CD4-positive, alpha-beta memory T cell (primary cell): Measurements from ENCODE around the gene RET. TPM values are rescaled to one million over a fixed set of nuclear protein-coding genes. Genes with fewer than 3 reads are reported as not detected.

Experiments used
- CTCF ChIA-PET: fragments of 350-600 bp; sonication (Branson Sonifier 250); formaldehyde crosslinking; loops from one replicate; lab custom pipeline; 2021; ENCODE audit warnings: inconsistent platforms; ENCODE audit not compliant: partially characterized antibody; lab: Charles Lee
- POLR2A ChIA-PET: fragments of 350-600 bp; sonication (Branson Sonifier 250); formaldehyde crosslinking; loops from one replicate; lab custom pipeline; 2021; ENCODE audit not compliant: partially characterized antibody; lab: Charles Lee
- DNase-seq, 5 donors: peaks; one replicate each; pipeline versions ENCODE4 v3.0.0 to v3.0.0-alpha.2; 2020 to 2022; ENCODE audit warnings: mixed read lengths in 1 of 5
- H3K27ac ChIP-seq: one replicate; pipeline ENCODE4 v1.7.0; 2013; ENCODE audit warnings: low read depth, low read length
- H3K27me3 ChIP-seq: 2 replicates; pipeline ENCODE4 v1.7.0; 2013; ENCODE audit warnings: mild to moderate bottlenecking, low read length, moderate library complexity; ENCODE audit not compliant: insufficient read depth
- H3K36me3 ChIP-seq: 2 replicates; pipeline ENCODE4 v1.7.0; 2013; ENCODE audit warnings: mild to moderate bottlenecking, low read length, moderate library complexity; ENCODE audit not compliant: insufficient read depth
- H3K4me1 ChIP-seq: 2 replicates; pipeline ENCODE4 v1.7.0; 2013; ENCODE audit warnings: mild to moderate bottlenecking, low read length, moderate library complexity; ENCODE audit not compliant: insufficient read depth
- H3K4me3 ChIP-seq, 2 donors: one replicate each; pipeline ENCODE4 v1.7.0; 2013; ENCODE audit warnings: low read length in 2 of 2, mild to moderate bottlenecking in 1 of 2
- H3K9me3 ChIP-seq, 2 donors: one replicate each; pipeline ENCODE4 v1.7.0; 2013; ENCODE audit warnings: low read length in 2 of 2, control low read depth in 1 of 2; ENCODE audit not compliant: control insufficient read depth in 1 of 2
- H3K27ac Mint-ChIP-seq, 7 donors: one replicate each; pipeline ENCODE4 v1.8.0; 2020 to 2021; ENCODE audit warnings: mixed read lengths in 7 of 7, mild to moderate bottlenecking in 6 of 7, inconsistent platforms in 3 of 7, moderate library complexity in 3 of 7
- H3K27me3 Mint-ChIP-seq, 2 donors: one replicate each; pipeline ENCODE4 v1.8.0; 2020 to 2021; ENCODE audit warnings: mixed read lengths in 2 of 2
- H3K36me3 Mint-ChIP-seq, 2 donors: one replicate each; pipeline ENCODE4 v1.8.0; 2020 to 2021; ENCODE audit warnings: mixed read lengths in 2 of 2, inconsistent platforms in 1 of 2, mild to moderate bottlenecking in 1 of 2
- H3K4me1 Mint-ChIP-seq, 4 donors: one replicate each; pipeline ENCODE4 v1.8.0; 2020 to 2021; ENCODE audit warnings: mixed read lengths in 4 of 4, mild to moderate bottlenecking in 1 of 4
- H3K4me3 Mint-ChIP-seq, 8 donors: one replicate each; pipeline ENCODE4 v1.8.0; 2020 to 2021; ENCODE audit warnings: mixed read lengths in 8 of 8, mild to moderate bottlenecking in 7 of 8, moderate library complexity in 6 of 8, inconsistent platforms in 3 of 8
- H3K9me3 Mint-ChIP-seq, 8 donors: one replicate each; pipeline ENCODE4 v1.8.0; 2020 to 2021; ENCODE audit warnings: mixed read lengths in 8 of 8, mild to moderate bottlenecking in 5 of 8, inconsistent platforms in 3 of 8, moderate library complexity in 1 of 8
- intact Hi-C: fragments of 100-400 bp; cut with micrococcal nuclease; formaldehyde crosslinking; loops from one replicate; pipeline ENCODE4 v1.15.1; 2023
- polyA plus RNA-seq, 2 donors: library from polyadenylated mRNA; unstranded; fragments of 300-500 nt; fragmentation: Illumina TruSeq; gene quantifications; one replicate each; pipeline ENCODE4 v1.2.3, GENCODE V29; 2021
- total RNA-seq, 2 experiments: library from RNA; stranded (reverse); gene quantifications; one replicate each; pipeline ENCODE4 v1.2.3, GENCODE V29; 2021

Gene RET
- total and polyA plus RNA-seq, 4 experiments from 2014 or later: not detected

- POLR2A ChIA-PET: no interaction called here
- H3K9me3 Mint-ChIP-seq: no peaks in the 10 kb centered on the region
- H3K4me1 Mint-ChIP-seq: no peaks in the 10 kb centered on the region
- no peak overlapping the region for H3K27ac Mint-ChIP-seq
- no peaks in the 10 kb centered on the region for H3K36me3 Mint-ChIP-seq
- no peaks in the 10 kb centered on the region for H3K36me3 ChIP-seq
- CTCF ChIA-PET: no interaction called here
- no peaks in the 10 kb centered on the region for H3K9me3 ChIP-seq
- no peaks in the 10 kb centered on the region for H3K4me1 ChIP-seq
- peaks cover 0 to 2% of the 10 kb centered on the region in 2 donors for H3K27me3 Mint-ChIP-seq
- H3K4me3 ChIP-seq: no peak overlapping the region
- no peak overlapping the region for H3K27ac ChIP-seq
- DNase-seq: no peak
- intact Hi-C loops: no loop called here
- no peaks in the 10 kb centered on the region for H3K27me3 ChIP-seq
- H3K4me3 Mint-ChIP-seq: no peak overlapping the region
These were observed 34.1 kb upstream of the RET start for GRCh38 chr10:43042503-43043341.

DNA sequence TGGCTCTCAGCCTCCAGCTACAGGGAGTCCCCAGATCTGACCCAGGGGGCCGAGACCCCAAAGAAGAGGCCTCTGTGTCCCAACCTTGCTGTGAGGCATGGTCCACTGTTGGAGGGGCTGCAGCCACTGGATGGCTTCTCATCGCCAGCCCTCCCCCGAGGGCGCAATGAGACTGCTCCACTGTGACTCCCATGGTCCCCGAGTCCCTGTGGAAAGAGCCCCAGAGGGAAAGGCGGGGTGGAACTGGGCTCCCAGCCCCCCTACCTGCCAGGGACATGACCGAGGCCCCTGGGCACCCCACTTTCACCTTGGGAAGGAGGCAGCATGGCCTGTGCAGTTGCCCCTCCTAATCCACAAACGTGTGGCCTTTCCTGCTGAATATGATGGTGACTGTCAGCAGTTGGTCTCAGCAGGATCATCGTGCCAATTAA is 33.5 kb upstream of the RET start:
- no peak overlapping the region for H3K27ac Mint-ChIP-seq
- no peak for DNase-seq
- no peaks in the 10 kb centered on the region for H3K36me3 Mint-ChIP-seq
- H3K27me3 Mint-ChIP-seq: peaks cover 0 to 2% of the 10 kb centered on the region in 2 donors
- H3K9me3 Mint-ChIP-seq: no peaks in the 10 kb centered on the region
- Histone ChIP-seq H3K9me3 (no peaks in the 10 kb centered on the region), H3K4me3 (no peak overlapping the region), H3K27me3 (no peaks in the 10 kb centered on the region), H3K27ac (no peak overlapping the region), H3K36me3 (no peaks in the 10 kb centered on the region), H3K4me1 (no peaks in the 10 kb centered on the region)
- ChIA-PET CTCF (no interaction called here), POLR2A (no interaction called here)
- intact Hi-C loops: no loop called here
- H3K4me3 Mint-ChIP-seq: no peak overlapping the region
- no peaks in the 10 kb centered on the region for H3K4me1 Mint-ChIP-seq

GRCh38 chr10:43043773-43044447 is 33.0 kb upstream of the RET start:
- H3K9me3 Mint-ChIP-seq: no peaks in the 10 kb centered on the region
- Histone ChIP-seq H3K4me1 (no peaks in the 10 kb centered on the region), H3K9me3 (no peaks in the 10 kb centered on the region), H3K27me3 (no peaks in the 10 kb centered on the region), H3K36me3 (no peaks in the 10 kb centered on the region), H3K27ac (no peak overlapping the region), H3K4me3 (no peak overlapping the region)
- H3K27ac Mint-ChIP-seq: no peak overlapping the region
- H3K27me3 Mint-ChIP-seq: peaks cover 0 to 2% of the 10 kb centered on the region in 2 donors
- DNase-seq: no peak
- no peaks in the 10 kb centered on the region for H3K4me1 Mint-ChIP-seq
- no peak overlapping the region for H3K4me3 Mint-ChIP-seq
- ChIA-PET POLR2A (no interaction called here), CTCF (no interaction called here)
- no peaks in the 10 kb centered on the region for H3K36me3 Mint-ChIP-seq
- intact Hi-C loops: no loop called here

GRCh38 chr10:43044448-43044921 is 32.4 kb upstream of the RET start:
- H3K27me3 ChIP-seq: no peaks in the 10 kb centered on the region
- no peak overlapping the region for H3K27ac Mint-ChIP-seq
- CTCF ChIA-PET: no interaction called here
- intact Hi-C loops: no loop called here
- no peak overlapping the region for H3K4me3 Mint-ChIP-seq
- no peak overlapping the region for H3K4me3 ChIP-seq
- H3K27me3 Mint-ChIP-seq: peaks cover 3 to 5% of the 10 kb centered on the region in 2 donors
- no peaks in the 10 kb centered on the region for H3K36me3 ChIP-seq
- no peaks in the 10 kb centered on the region for H3K9me3 ChIP-seq
- H3K4me1 Mint-ChIP-seq: no peaks in the 10 kb centered on the region
- POLR2A ChIA-PET: no interaction called here
- no peak for DNase-seq
- no peak overlapping the region for H3K27ac ChIP-seq
- no peaks in the 10 kb centered on the region for H3K4me1 ChIP-seq
- H3K36me3 Mint-ChIP-seq: no peaks in the 10 kb centered on the region
- H3K9me3 Mint-ChIP-seq: no peaks in the 10 kb centered on the region

DNA sequence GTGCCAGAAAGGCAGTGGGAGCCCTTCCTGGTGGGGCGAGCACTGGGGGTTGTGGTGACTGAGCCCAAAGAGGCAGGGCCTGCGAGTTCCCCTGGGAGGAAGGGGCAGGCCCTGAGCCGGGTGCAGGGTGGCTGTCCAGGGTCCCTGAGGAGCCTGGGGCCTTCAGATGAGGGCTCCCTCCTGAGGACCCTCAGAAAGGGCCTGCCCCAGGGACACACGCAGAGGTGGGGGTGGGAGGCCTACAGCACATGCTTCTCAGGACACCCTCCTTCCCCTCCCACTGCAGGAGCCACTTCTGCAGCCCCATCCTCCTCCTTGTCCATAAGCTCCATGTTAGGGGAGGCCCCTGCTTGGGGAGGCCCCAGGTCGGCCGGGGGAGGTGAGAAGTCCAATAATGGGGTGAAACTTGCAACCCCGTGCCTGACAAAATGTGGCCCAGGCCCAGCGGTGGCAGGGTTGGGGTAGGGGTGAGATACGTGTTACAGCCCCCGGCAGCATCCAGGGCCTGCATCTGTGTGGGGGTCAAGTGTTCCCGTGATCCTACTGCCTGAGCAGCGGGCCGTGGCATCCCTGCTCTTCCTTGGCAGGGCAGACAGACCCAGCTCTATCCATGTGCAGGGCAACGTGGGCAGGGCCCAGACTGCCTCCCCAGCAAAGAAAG is 31.8 kb upstream of the RET start:
- Histone ChIP-seq H3K27me3 (no peaks in the 10 kb centered on the region), H3K4me1 (no peaks in the 10 kb centered on the region), H3K36me3 (no peaks in the 10 kb centered on the region), H3K27ac (no peak overlapping the region), H3K4me3 (no peak overlapping the region), H3K9me3 (no peaks in the 10 kb centered on the region)
- no peaks in the 10 kb centered on the region for H3K4me1 Mint-ChIP-seq
- no peak for DNase-seq
- H3K4me3 Mint-ChIP-seq: no peak overlapping the region
- ChIA-PET CTCF (no interaction called here), POLR2A (no interaction called here)
- peaks cover 4 to 6% of the 10 kb centered on the region in 2 donors for H3K27me3 Mint-ChIP-seq
- intact Hi-C loops: no loop called here
- no peaks in the 10 kb centered on the region for H3K9me3 Mint-ChIP-seq
- no peak overlapping the region for H3K27ac Mint-ChIP-seq
- no peaks in the 10 kb centered on the region for H3K36me3 Mint-ChIP-seq

- H3K27ac Mint-ChIP-seq: no peak overlapping the region
These were observed 31.1 kb upstream of the RET start for GRCh38 chr10:43045631-43046287.

More at GRCh38 chr10:43045631-43046287, 31.1 kb upstream of the RET start:
- ChIA-PET POLR2A (no interaction called here), CTCF (no interaction called here)
- Histone ChIP-seq H3K27ac (no peak overlapping the region), H3K27me3 (no peaks in the 10 kb centered on the region), H3K9me3 (no peaks in the 10 kb centered on the region), H3K36me3 (no peaks in the 10 kb centered on the region), H3K4me1 (no peaks in the 10 kb centered on the region), H3K4me3 (no peak overlapping the region)
- Mint-ChIP-seq H3K4me1 (no peaks in the 10 kb centered on the region), H3K27me3 (peaks cover 4 to 7% of the 10 kb centered on the region in 2 donors), H3K4me3 (no peak overlapping the region), H3K9me3 (no peaks in the 10 kb centered on the region), H3K36me3 (no peaks in the 10 kb centered on the region)
- intact Hi-C loops: no loop called here
- DNase-seq: no peak
